ENCODE results near the gene WWC1.

The WWC1 gene

GRCh38 chr5:168407211-168407610 lies 115.8 kb downstream of the WWC1 start:
- DNase-seq (ENCODE audit: low read depth in 3 of 3, low spot score in 1 of 3) = no peak

GRCh38 chr5:168408561-168409305 lies 117.3 kb downstream of the WWC1 start:
- no peak for DNase-seq (ENCODE audit: low read depth in 3 of 3, low spot score in 1 of 3)

GRCh38 chr5:168409591-168410458 lies 118.4 kb downstream of the WWC1 start:
- no peak for DNase-seq (ENCODE audit: low read depth in 3 of 3, low spot score in 1 of 3)

GRCh38 chr5:168411871-168412270 lies 120.4 kb downstream of the WWC1 start:
- DNase-seq (ENCODE audit: low read depth in 3 of 3, low spot score in 1 of 3) = no peak

- no peak for DNase-seq (ENCODE audit: low read depth in 3 of 3, low spot score in 1 of 3)
Measured at GRCh38 chr5:168413062-168413461, 121.6 kb downstream of the WWC1 start.

GRCh38 chr5:168413596-168413995 lies 122.2 kb downstream of the WWC1 start:
- DNase-seq (ENCODE audit: low read depth in 3 of 3, low spot score in 1 of 3) = no peak

- DNase-seq (ENCODE audit: low read depth in 3 of 3, low spot score in 1 of 3) = no peak
Measured at GRCh38 chr5:168415401-168415800, 124.0 kb downstream of the WWC1 start.

GRCh38 chr5:168415971-168416370 lies 124.5 kb downstream of the WWC1 start:
- no peak for DNase-seq (ENCODE audit: low read depth in 3 of 3, low spot score in 1 of 3)

GRCh38 chr5:168417731-168418429 lies 126.4 kb downstream of the WWC1 start:
- DNase-seq (ENCODE audit: low read depth in 3 of 3, low spot score in 1 of 3) = no peak

- DNase-seq (ENCODE audit: low read depth in 3 of 3, low spot score in 1 of 3) = no peak
Measured at GRCh38 chr5:168420461-168420860, 129.0 kb downstream of the WWC1 start.

- DNase-seq (ENCODE audit: low read depth in 3 of 3, low spot score in 1 of 3) = no peak
Measured at GRCh38 chr5:168422431-168422830, 131.0 kb downstream of the WWC1 start.

- DNase-seq (ENCODE audit: low read depth in 3 of 3, low spot score in 1 of 3) = no peak
Measured at GRCh38 chr5:168423478-168423877, 132.0 kb downstream of the WWC1 start.

- no peak for DNase-seq (ENCODE audit: low read depth in 3 of 3, low spot score in 1 of 3)
Measured at GRCh38 chr5:168423971-168424370, 132.5 kb downstream of the WWC1 start.

- no peak for DNase-seq (ENCODE audit: low read depth in 3 of 3, low spot score in 1 of 3)
Measured at GRCh38 chr5:168424594-168425323, 133.3 kb downstream of the WWC1 start.

- DNase-seq (ENCODE audit: low read depth in 3 of 3, low spot score in 1 of 3) = no peak
Measured at GRCh38 chr5:168426007-168426863, 134.8 kb downstream of the WWC1 start.

GRCh38 chr5:168426864-168427172 lies 135.4 kb downstream of the WWC1 start:
- no peak for DNase-seq (ENCODE audit: low read depth in 3 of 3, low spot score in 1 of 3)

GRCh38 chr5:168427224-168427623 lies 135.8 kb downstream of the WWC1 start:
- no peak for DNase-seq (ENCODE audit: low read depth in 3 of 3, low spot score in 1 of 3)

- no peak for DNase-seq (ENCODE audit: low read depth in 3 of 3, low spot score in 1 of 3)
Measured at GRCh38 chr5:168428552-168428951, 137.1 kb downstream of the WWC1 start.

GRCh38 chr5:168430296-168430695 lies 138.9 kb downstream of the WWC1 start:
- no peak for DNase-seq (ENCODE audit: low read depth in 3 of 3, low spot score in 1 of 3)

GRCh38 chr5:168432903-168433302 lies 141.5 kb downstream of the WWC1 start:
- no peak for DNase-seq (ENCODE audit: low read depth in 3 of 3, low spot score in 1 of 3)

All from stimulated activated CD4-positive, alpha-beta T cell treated with anti-CD3 and anti-CD28 coated beads, TNF-alpha, amount 100 ng/mL, for 1 hour (primary cell).